Left ventricle myocardium inferior (tissue), 1 donor: ENCODE results near the gene GAS7. TPM values are rescaled to one million over a fixed set of nuclear protein-coding genes. Genes with fewer than 3 reads are reported as not detected.

Experiments used
- DNase-seq: peaks from one replicate; pipeline ENCODE4 v3.0.0-alpha.2; 2020
- H3K27ac ChIP-seq: fragments of 200-600 bp; replicated peaks from 2 replicates; pipeline ENCODE4 v1.8.0; 2021
- H3K27me3 ChIP-seq: fragments of 200-600 bp; 2 replicates; pipeline ENCODE4 v1.8.0; 2021; ENCODE audit warnings: low read depth
- H3K36me3 ChIP-seq: fragments of 200-600 bp; 2 replicates; pipeline ENCODE4 v1.8.0; 2021
- H3K4me1 ChIP-seq: fragments of 200-600 bp; 2 replicates; pipeline ENCODE4 v1.8.0; 2021
- H3K4me3 ChIP-seq: fragments of 200-600 bp; 2 replicates; pipeline ENCODE4 v1.8.0; 2021; ENCODE audit warnings: mild to moderate bottlenecking, moderate library complexity
- H3K9me3 ChIP-seq: fragments of 200-600 bp; replicated peaks from 2 replicates; pipeline ENCODE4 v1.8.0; 2021
- intact Hi-C: fragments of 100-400 bp; cut with micrococcal nuclease; formaldehyde crosslinking; loops from one replicate; pipeline ENCODE4 v1.11.0; 2022
- total RNA-seq: library from RNA; stranded (reverse); fragmentation: NEBNext Ultra II Directional; extraction: Animal tissue kit (Norgen Biotek cat#: 25700); gene quantifications from one replicate; pipeline ENCODE4 v1.2.1, GENCODE V29; 2021
- TF ChIP-seq, protein P1 (sequence below): fragments of 200-600 bp; IDR thresholded peaks from 2 replicates; pipeline ENCODE4 v1.8.0; 2021; ENCODE audit warnings: antibody characterized with exemption, mild to moderate bottlenecking, borderline replicate concordance
- donor health status: DM: no; HTN: yes; CAD: no; lungs with severe emphysema.

GAS7 gene
- total RNA-seq, 1 donor from 2014 or later = 87.6 TPM

DNA sequence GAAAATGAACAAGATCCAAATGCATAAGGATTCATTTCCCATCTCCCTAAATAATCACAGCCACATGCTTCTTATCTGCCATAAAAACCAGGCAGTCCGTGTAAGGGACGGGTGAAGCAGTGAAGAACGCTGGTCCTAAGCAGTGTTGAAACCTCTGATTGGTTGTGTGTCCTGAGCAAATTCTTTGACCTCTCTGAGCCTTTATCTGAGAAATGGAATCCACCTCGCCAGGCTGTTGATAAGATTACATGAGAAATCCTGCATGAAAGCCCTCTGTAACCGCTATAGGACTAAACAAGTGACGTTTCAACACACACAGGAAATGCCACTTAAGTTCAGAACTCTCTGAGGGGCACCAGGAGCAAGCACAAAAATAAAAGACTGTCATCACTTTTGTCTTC, 26.8 kb downstream of the GAS7 start:
- no peak overlapping the region for H3K4me3 ChIP-seq
- H3K27me3 ChIP-seq = peaks cover 4% of the 10 kb centered on the region
- no peaks in the 10 kb centered on the region for H3K36me3 ChIP-seq
- no peak for DNase-seq
- H3K9me3 ChIP-seq = no peaks in the 10 kb centered on the region
- peak overlapping the region; percentile 50 for H3K27ac ChIP-seq
- intact Hi-C loops = no loop called here
- TF ChIP-seq, protein P1, sequence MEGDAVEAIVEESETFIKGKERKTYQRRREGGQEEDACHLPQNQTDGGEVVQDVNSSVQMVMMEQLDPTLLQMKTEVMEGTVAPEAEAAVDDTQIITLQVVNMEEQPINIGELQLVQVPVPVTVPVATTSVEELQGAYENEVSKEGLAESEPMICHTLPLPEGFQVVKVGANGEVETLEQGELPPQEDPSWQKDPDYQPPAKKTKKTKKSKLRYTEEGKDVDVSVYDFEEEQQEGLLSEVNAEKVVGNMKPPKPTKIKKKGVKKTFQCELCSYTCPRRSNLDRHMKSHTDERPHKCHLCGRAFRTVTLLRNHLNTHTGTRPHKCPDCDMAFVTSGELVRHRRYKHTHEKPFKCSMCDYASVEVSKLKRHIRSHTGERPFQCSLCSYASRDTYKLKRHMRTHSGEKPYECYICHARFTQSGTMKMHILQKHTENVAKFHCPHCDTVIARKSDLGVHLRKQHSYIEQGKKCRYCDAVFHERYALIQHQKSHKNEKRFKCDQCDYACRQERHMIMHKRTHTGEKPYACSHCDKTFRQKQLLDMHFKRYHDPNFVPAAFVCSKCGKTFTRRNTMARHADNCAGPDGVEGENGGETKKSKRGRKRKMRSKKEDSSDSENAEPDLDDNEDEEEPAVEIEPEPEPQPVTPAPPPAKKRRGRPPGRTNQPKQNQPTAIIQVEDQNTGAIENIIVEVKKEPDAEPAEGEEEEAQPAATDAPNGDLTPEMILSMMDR = no peak
- H3K4me1 ChIP-seq = peaks cover 21% of the 10 kb centered on the region

DNA sequence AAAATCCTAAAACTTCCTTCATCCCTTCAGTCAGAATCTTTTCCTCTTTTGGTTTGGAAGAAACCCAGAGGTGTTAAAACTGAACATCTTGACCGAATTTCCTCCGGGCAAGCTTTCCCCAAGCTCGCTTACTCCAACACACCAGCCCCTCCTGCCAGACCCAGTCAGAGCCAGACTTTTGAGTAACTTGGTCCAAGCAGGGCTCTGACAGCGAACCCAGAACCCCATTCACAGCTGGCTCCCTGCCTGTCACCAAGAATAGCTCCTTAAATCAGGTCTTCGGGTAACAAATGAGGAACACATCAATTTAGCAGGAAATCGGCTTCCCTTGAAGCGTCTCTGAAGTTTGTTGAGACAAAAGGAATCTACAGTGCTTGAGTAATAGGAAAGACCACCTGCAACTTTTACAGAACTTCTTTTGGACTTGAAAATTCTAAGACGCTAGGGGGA, 27.3 kb downstream of the GAS7 start:
- H3K27ac ChIP-seq = peak overlapping the region; percentile 50
- H3K4me1 ChIP-seq = peaks cover 21% of the 10 kb centered on the region
- DNase-seq = peak; percentile 57

DNA sequence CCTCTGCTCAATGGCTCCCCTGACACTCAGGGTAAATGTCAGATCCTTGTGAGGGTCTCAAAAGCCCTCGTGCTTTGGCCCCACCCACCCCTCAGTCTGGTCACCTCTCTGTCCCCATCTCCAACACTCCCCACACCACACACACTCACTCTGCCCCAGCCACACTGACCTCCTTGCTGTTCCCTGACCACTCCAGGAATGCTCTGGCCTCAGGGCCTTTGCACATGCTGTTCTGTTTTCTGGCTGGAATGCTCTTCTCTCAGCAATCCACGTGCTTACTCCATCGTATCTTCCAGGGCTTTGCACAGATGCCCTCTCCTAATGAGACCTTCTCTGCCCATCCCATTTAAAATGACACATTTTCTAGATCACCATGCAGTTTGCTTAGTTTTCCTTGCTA, 28.2 kb downstream of the GAS7 start:
- DNase-seq = no peak
- no peaks in the 10 kb centered on the region for H3K9me3 ChIP-seq
- H3K27ac ChIP-seq = no peak overlapping the region
- TF ChIP-seq, protein P1 = no peak
- no peaks in the 10 kb centered on the region for H3K36me3 ChIP-seq
- intact Hi-C loops = no loop called here
- H3K4me1 ChIP-seq = peaks cover 24% of the 10 kb centered on the region
- peaks cover 4% of the 10 kb centered on the region for H3K27me3 ChIP-seq
- H3K4me3 ChIP-seq = no peak overlapping the region

More for the DNA sequence above, 27.3 kb downstream of the GAS7 start:
- H3K4me3 ChIP-seq = no peak overlapping the region
- no peaks in the 10 kb centered on the region for H3K36me3 ChIP-seq
- TF ChIP-seq, protein P1 = no peak
- H3K27me3 ChIP-seq = peaks cover 4% of the 10 kb centered on the region
- no peaks in the 10 kb centered on the region for H3K9me3 ChIP-seq
- intact Hi-C loops = no loop called here

DNA sequence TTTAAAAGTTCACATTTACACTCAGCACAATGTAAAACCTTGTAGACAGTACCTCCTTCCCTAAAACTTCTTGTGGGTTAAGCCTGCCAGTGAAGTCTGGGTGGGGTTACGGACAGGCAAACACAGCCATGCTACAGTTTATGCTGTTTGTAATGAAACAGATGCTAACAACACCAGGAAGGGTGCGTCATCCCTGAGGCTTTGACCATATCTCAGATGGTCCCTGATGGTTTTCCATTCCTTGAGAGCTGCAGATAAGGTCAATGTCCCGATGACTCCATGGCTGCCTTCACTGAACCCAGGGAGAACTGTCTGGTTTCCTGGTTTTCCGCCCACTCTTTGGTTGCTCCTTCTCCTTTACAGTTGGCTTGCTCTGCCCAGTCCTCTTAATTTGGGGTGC, 29.1 kb downstream of the GAS7 start:
- no peak for DNase-seq
- peaks cover 4% of the 10 kb centered on the region for H3K27me3 ChIP-seq
- no peaks in the 10 kb centered on the region for H3K9me3 ChIP-seq
- H3K27ac ChIP-seq = no peak overlapping the region
- H3K4me3 ChIP-seq = no peak overlapping the region
- H3K4me1 ChIP-seq = peaks cover 24% of the 10 kb centered on the region
- intact Hi-C loops = no loop called here
- no peaks in the 10 kb centered on the region for H3K36me3 ChIP-seq
- TF ChIP-seq, protein P1 = no peak

DNA sequence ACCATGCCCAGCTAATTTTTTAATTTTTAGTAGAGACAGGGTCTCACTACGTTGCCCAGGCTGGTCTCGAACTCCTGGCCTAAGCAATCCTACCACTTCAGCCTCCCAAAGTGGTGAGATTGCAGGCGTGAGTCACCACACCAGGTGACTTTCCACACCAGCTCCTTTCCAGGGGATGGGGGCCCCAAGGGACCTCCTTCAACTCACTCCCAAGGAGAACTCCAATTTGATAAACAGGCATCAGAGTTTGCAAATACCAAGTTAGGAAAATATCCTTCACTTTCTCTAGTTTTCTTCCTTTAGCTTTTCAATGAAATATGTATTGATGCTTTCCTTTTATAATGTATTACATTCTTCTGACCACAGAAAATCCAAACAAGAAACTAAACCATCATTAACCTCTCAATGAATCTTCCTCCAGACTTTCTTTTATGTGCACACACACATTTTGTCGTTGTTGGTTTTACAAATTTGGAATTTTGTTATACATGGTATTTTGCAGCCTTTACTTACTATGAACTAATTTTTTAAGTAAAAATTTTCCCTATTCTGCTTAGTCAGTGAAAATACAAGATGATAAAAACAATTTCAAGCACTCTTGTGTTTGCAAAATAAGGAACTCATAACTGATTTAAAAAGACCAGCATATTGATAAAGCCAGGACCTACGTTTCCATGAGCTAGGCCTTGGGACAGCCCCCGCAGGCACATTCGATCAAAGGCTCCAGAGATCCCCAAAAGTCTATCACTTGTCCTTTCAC, 32.0 kb downstream of the GAS7 start:
- intact Hi-C loops = no loop called here
- Histone ChIP-seq H3K9me3 (no peaks in the 10 kb centered on the region), H3K27me3 (no peaks in the 10 kb centered on the region), H3K27ac (no peak overlapping the region), H3K36me3 (no peaks in the 10 kb centered on the region), H3K4me3 (no peak overlapping the region), H3K4me1 (peaks cover 12% of the 10 kb centered on the region)
- TF ChIP-seq, protein P1 = no peak
- no peak for DNase-seq
